DOHH2 (cell line): Measurements from ENCODE around the gene CSNK1G2.

Experiments
- EZH2phosphoT487 ChIP-seq: fragments of 200-600 bp; sonication (generic); IDR thresholded peaks from 2 replicates; pipeline ENCODE4 v1.6.1; 2017; ENCODE audit warnings: borderline replicate concordance, mild to moderate bottlenecking, antibody characterized with exemption, low read length, moderate library complexity, mixed read lengths
- TF ChIP-seq, protein P1 (sequence below): fragments of 200-600 bp; sonication (generic); IDR thresholded peaks from one replicate; pipeline ENCODE4 v1.5.1; 2014; ENCODE audit warnings: antibody characterized with exemption, mild to moderate bottlenecking, low read depth, low read length; ENCODE audit not compliant: poor library complexity, severe bottlenecking

DNA sequence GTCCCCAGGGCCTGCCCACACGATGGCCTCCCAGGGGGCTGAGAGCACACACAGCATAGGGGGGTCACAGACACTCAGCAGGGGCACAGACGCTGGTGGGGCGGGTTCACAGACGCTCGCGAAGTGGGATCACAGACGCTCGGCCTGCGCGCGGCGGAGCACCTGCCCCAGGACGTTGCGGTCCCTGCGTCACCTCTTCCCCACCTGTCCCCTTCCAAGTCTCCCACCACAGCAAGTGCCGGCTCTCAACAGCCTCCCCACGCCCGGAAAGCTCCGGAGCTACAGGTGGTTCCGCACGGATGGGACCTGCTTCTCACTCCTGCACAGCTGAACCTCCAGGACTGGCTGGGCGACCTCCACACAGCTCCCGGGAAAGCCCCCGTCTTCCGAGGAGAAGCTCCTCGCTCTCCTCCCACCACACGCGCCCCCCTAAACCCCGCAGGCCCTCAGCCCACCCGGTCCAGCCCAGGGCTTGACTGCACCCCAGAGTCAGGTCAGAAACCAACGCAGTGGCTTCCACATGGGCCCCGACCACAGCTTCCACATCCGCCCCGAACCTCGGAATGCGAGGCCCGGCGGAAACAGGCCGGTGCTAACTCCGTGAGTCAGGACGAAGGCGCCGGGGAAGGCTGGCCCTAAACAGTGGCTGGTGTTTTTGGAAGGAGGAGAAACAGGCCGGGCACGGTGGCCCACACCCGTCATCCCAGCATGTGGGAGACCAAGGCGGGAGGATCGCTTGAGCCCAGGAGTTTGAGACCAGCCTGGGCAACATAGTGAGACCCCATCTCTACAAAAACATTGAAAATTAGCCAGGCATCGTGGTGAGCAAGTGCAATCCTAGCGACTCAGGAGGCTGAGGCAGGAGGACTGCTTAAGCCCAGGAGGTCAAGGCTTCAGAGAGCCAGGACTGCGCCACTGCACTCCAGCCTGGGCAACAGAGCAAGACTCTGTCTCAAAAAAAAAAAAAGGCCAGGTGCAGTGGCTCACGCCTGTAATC is 58.0 kb downstream of the CSNK1G2 start:
- TF ChIP-seq, protein P1, sequence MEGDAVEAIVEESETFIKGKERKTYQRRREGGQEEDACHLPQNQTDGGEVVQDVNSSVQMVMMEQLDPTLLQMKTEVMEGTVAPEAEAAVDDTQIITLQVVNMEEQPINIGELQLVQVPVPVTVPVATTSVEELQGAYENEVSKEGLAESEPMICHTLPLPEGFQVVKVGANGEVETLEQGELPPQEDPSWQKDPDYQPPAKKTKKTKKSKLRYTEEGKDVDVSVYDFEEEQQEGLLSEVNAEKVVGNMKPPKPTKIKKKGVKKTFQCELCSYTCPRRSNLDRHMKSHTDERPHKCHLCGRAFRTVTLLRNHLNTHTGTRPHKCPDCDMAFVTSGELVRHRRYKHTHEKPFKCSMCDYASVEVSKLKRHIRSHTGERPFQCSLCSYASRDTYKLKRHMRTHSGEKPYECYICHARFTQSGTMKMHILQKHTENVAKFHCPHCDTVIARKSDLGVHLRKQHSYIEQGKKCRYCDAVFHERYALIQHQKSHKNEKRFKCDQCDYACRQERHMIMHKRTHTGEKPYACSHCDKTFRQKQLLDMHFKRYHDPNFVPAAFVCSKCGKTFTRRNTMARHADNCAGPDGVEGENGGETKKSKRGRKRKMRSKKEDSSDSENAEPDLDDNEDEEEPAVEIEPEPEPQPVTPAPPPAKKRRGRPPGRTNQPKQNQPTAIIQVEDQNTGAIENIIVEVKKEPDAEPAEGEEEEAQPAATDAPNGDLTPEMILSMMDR = no peak
- TF ChIP-seq EZH2phosphoT487 = no peak
